ENCODE results near the gene NUDT17. TPM values are rescaled to one million over a fixed set of nuclear protein-coding genes. Genes with fewer than 3 reads are reported as not detected.

NUDT17 gene
- total RNA-seq, 5 donors from 2014 or later (not counting 1 experiment from before 2014, with no cell fraction given), result 2.8 to 7.6 (median 6.3) TPM

DNA sequence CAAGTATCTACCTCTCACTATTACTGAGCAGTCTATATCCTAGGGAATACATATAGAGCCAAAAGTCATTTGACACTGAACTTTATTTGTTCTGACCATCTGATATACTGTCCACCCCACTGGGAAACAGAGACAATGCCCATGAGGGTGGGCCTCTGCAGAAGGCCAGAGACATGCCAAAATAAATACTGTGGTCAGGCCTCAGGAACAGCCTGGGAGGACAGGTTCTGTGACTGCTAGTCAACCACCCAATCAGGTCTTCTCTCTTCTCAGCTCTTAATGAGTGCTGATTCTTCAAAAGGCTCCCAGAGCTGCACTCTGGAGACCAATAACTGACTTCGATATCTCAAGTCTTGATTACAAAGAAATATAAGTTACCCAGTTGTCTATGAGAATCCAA, 45.7 kb downstream of the NUDT17 start:
- ATAC-seq (replicated peaks in 1 of 4) (no peak), DNase-seq (no peak)
- ChIA-PET POLR2A (interaction anchor here (0.7 to 1.1 kb wide), 2 partner anchors 8 to 58 kb away, joined by 3 to 4 read pairs; no protein-coding TSS in a partner anchor), CTCF (interaction anchor here in 1 of 2 donors (0.9 to 1.0 kb wide), 2 partner anchors 31 to 46 kb away, joined by 3 read pairs; partner anchors contain the start of gene NUDT17)
- H3K4me3 ChIP-seq (ENCODE audit: control insufficient read depth in 1 of 2, extremely low read depth in 1 of 2, low read length in 1 of 2), result no peak overlapping the region
- no peaks in the 10 kb centered on the region for H3K36me3 Mint-ChIP-seq
- no peaks in the 10 kb centered on the region for H3K27me3 ChIP-seq (replicated peaks in 1 of 2; ENCODE audit: control insufficient read depth in 2 of 2, extremely low read depth in 1 of 2, insufficient read depth in 2 of 2, low read length in 1 of 2)
- WGBS (ENCODE audit: insufficient coverage), result no CpG with 5 or more reads among the region's 1 CpG
- H3K4me1 Mint-ChIP-seq, result peaks cover 0 to 5% (median 4%) of the 10 kb centered on the region in 3 donors
- H3K27ac ChIP-seq (ENCODE audit: low read length), result no peak overlapping the region
- no peak overlapping the region for H3K4me3 Mint-ChIP-seq
- H3K27ac Mint-ChIP-seq, result no peak overlapping the region
- peaks cover 0 to 5% of the 10 kb centered on the region in 2 experiments for H3K4me1 ChIP-seq (ENCODE audit: control insufficient read depth in 1 of 2, extremely low read depth in 1 of 2, insufficient read depth in 2 of 2, low read length in 2 of 2)
- no peaks in the 10 kb centered on the region for H3K27me3 Mint-ChIP-seq
- H3K9me3 Mint-ChIP-seq, result no peaks in the 10 kb centered on the region
- no peaks in the 10 kb centered on the region for H3K36me3 ChIP-seq (ENCODE audit: control insufficient read depth in 2 of 2, extremely low read depth in 1 of 2, insufficient read depth in 1 of 2, low read length in 1 of 2)
- no peaks in the 10 kb centered on the region for H3K9me3 ChIP-seq

DNA sequence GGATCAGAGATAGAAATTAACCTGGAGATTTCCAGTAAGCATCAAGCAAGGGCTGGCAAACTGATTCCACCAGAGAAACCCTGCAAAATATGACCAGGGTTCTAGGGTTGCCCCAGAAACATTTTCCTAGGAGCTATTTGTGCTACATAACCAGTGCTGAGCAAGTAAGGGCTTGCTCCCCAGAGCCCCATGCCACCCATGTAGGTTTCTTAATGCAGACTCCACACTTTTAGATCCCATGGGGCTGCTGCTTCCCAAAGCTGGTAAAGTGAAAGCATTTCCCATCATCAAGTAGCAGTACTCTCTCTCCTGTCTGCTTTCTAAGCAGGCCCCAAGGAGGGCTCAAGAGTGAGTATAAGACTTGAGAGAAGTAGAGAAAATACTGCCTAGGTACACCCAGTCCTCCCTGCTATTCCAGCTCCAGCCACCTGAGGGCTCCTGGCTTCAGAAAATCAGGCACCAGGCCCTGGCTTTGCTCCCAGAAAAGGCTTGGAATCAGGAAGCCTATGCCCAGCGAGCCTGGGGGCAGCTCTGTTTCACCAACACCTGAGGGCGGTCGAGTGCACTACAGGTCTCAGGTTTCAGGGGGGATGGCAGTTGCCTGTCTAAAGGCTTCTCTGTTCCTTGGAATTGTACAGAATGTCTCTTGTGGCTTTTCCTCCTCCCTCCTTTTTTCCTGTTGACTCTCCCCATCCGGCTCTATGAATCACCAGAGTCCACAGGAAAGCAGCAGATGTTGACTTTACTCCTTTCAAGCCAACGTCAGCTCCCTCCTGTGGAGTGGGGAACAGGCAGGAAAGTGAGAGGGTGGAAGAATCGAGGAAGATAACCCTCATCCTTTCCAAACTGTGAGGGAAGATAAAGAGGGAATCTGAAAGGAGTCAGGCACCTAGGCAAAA, 46.4 kb downstream of the NUDT17 start:
- H3K27ac Mint-ChIP-seq, result no peak overlapping the region
- H3K4me1 Mint-ChIP-seq, result peaks cover 0 to 1% (median 1%) of the 10 kb centered on the region in 3 donors
- 33% methylated on average over 1 of the region's 6 CpGs for WGBS (ENCODE audit: insufficient coverage)
- ChIA-PET POLR2A (interaction anchor here (0.7 to 1.1 kb wide), 2 partner anchors 9 to 57 kb away, joined by 3 to 4 read pairs; no protein-coding TSS in a partner anchor), CTCF (interaction anchor here (0.5 to 1.0 kb wide), 4 partner anchors 32 to 87 kb away, joined by 3 read pairs; partner anchors contain the start of gene NUDT17 (in 1 of the 2))
- Histone ChIP-seq H3K4me3 (ENCODE audit: control insufficient read depth in 1 of 2, extremely low read depth in 1 of 2, low read length in 1 of 2) (no peak overlapping the region), H3K27me3 (replicated peaks in 1 of 2; ENCODE audit: control insufficient read depth in 2 of 2, extremely low read depth in 1 of 2, insufficient read depth in 2 of 2, low read length in 1 of 2) (no peaks in the 10 kb centered on the region), H3K27ac (ENCODE audit: low read length) (no peak overlapping the region), H3K36me3 (ENCODE audit: control insufficient read depth in 2 of 2, extremely low read depth in 1 of 2, insufficient read depth in 1 of 2, low read length in 1 of 2) (no peaks in the 10 kb centered on the region), H3K9me3 (no peaks in the 10 kb centered on the region), H3K4me1 (ENCODE audit: control insufficient read depth in 1 of 2, extremely low read depth in 1 of 2, insufficient read depth in 2 of 2, low read length in 2 of 2) (no peaks in the 10 kb centered on the region)
- peak in 30 of 35 experiments; percentile 5 to 65 (median 38) for DNase-seq
- H3K9me3 Mint-ChIP-seq, result no peaks in the 10 kb centered on the region
- no peaks in the 10 kb centered on the region for H3K36me3 Mint-ChIP-seq
- no peaks in the 10 kb centered on the region for H3K27me3 Mint-ChIP-seq
- peak; percentile 63 to 74 (median 70) for ATAC-seq (replicated peaks in 1 of 4)
- H3K4me3 Mint-ChIP-seq, result no peak overlapping the region

DNA sequence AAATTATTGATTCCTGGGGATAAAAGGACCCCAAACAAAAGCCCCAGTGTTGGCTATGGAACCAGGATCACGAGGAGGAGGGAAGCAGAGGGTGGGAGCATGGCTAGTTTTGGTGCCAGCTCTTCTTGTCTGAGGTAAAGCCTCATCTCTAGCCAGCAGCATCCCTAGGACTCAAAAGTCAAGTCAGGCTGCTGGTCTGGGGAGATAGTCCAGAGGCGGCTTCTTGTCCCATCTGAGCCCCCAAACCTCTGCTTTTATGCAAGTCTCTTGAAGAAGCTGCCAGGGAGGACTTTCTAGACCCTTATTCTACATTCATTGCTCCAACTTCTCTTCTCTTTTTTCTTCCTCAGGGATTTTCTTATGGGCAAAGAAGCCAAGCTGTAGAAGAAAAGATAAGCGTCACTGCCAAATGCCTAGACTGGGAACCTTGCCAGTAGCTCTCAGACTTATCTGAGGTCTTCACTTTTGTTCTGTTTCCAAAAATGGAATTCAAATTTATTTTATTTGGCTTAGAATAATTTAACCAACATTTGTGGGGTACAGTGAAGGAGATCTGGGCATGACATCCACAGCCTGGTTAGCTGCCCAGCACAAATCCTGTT, 47.2 kb downstream of the NUDT17 start:
- Histone ChIP-seq H3K27ac (ENCODE audit: low read length) (no peak overlapping the region), H3K4me1 (ENCODE audit: control insufficient read depth in 1 of 2, extremely low read depth in 1 of 2, insufficient read depth in 2 of 2, low read length in 2 of 2) (no peaks in the 10 kb centered on the region), H3K9me3 (no peaks in the 10 kb centered on the region), H3K36me3 (ENCODE audit: control insufficient read depth in 2 of 2, extremely low read depth in 1 of 2, insufficient read depth in 1 of 2, low read length in 1 of 2) (peaks cover 0 to 2% of the 10 kb centered on the region in 2 donors), H3K27me3 (replicated peaks in 1 of 2; ENCODE audit: control insufficient read depth in 2 of 2, extremely low read depth in 1 of 2, insufficient read depth in 2 of 2, low read length in 1 of 2) (no peaks in the 10 kb centered on the region), H3K4me3 (ENCODE audit: control insufficient read depth in 1 of 2, extremely low read depth in 1 of 2, low read length in 1 of 2) (no peak overlapping the region)
- H3K36me3 Mint-ChIP-seq, result peaks cover 2% of the 10 kb centered on the region
- POLR2A ChIA-PET, result no interaction called here
- no peaks in the 10 kb centered on the region for H3K4me1 Mint-ChIP-seq
- H3K27me3 Mint-ChIP-seq, result no peaks in the 10 kb centered on the region
- no peak overlapping the region for H3K4me3 Mint-ChIP-seq
- no peak for DNase-seq
- H3K9me3 Mint-ChIP-seq, result no peaks in the 10 kb centered on the region
- CTCF ChIA-PET, result interaction anchor here in 1 of 2 donors (0.9 kb wide), 1 partner anchor 86 kb away, joined by 3 read pairs; no protein-coding TSS in a partner anchor
- H3K27ac Mint-ChIP-seq, result no peak overlapping the region
- 67% methylated on average over 1 of the region's 3 CpGs for WGBS (ENCODE audit: insufficient coverage)
- no peak for ATAC-seq (replicated peaks in 1 of 4)

DNA sequence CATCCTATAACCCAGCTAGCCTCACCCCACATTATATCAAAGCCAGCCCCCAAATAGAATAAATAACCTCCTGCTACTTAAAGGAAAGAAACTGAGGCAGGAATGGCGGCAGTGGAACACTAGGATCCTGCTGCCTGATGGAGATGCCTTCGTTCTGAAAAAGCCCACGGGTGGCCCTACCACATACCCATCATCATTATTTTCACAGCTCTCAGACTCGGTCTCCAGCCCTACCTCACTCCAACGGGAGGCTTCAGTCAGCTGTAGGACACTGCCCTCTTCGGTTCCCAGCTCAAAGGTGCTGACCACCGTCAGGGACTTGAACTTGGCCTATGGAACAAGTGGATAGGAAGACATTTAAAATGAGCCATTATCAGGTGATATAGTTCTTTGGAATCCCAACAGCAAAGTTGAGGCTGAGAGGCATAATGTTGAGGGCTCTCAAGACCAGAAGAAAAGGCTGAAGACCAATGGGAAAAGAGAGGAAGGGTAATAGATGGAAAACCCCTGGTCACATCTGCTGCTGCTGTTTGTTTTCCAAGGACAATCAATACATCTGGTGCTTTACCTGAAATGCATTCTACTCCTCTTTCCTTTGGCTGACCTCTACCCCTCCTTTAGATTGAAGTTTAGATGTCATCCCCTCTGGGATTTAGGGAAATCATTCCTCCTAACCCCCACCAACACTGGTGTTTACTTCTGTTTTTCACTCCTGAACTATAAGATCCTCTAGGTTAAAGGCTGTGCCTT, 48.1 kb downstream of the NUDT17 start:
- POLR2A ChIA-PET, result no interaction called here
- H3K27ac Mint-ChIP-seq, result no peak overlapping the region
- Histone ChIP-seq H3K27ac (ENCODE audit: low read length) (no peak overlapping the region), H3K9me3 (no peaks in the 10 kb centered on the region), H3K4me1 (ENCODE audit: control insufficient read depth in 1 of 2, extremely low read depth in 1 of 2, insufficient read depth in 2 of 2, low read length in 2 of 2) (no peaks in the 10 kb centered on the region), H3K27me3 (replicated peaks in 1 of 2; ENCODE audit: control insufficient read depth in 2 of 2, extremely low read depth in 1 of 2, insufficient read depth in 2 of 2, low read length in 1 of 2) (no peaks in the 10 kb centered on the region), H3K4me3 (ENCODE audit: control insufficient read depth in 1 of 2, extremely low read depth in 1 of 2, low read length in 1 of 2) (no peak overlapping the region), H3K36me3 (ENCODE audit: control insufficient read depth in 2 of 2, extremely low read depth in 1 of 2, insufficient read depth in 1 of 2, low read length in 1 of 2) (peaks cover 0 to 4% of the 10 kb centered on the region in 2 donors)
- no peaks in the 10 kb centered on the region for H3K4me1 Mint-ChIP-seq
- H3K27me3 Mint-ChIP-seq, result no peaks in the 10 kb centered on the region
- peaks cover 4% of the 10 kb centered on the region for H3K36me3 Mint-ChIP-seq
- ATAC-seq (replicated peaks in 1 of 4) (no peak), DNase-seq (no peak)
- no peak overlapping the region for H3K4me3 Mint-ChIP-seq
- no peaks in the 10 kb centered on the region for H3K9me3 Mint-ChIP-seq
- CTCF ChIA-PET, result interaction anchor here (0.6 to 0.7 kb wide), 2 partner anchors 11 to 65 kb away, joined by 3 read pairs; no protein-coding TSS in a partner anchor
- WGBS (ENCODE audit: insufficient coverage), result 96% methylated on average over 4 of the region's 7 CpGs

DNA sequence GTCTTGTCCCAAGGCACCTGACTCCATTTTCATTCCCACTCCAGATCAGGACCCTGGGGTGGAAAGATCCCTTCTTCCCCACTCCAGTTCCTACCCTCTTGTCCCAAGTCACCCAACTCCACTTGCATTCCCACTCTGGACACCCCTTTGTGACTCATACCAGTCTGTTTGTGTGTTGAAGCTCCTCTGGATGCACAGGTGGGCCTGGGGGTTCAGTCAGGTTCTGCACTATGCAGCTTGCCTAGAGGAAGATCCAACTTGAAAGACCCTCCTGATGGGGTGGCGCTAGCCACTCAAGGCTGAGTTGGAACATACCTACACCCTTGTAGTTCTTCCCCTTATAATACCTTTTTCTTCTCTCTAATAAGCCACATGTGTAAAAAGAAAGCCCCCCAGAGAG, 50.0 kb downstream of the NUDT17 start:
- Histone ChIP-seq H3K9me3 (no peaks in the 10 kb centered on the region), H3K4me1 (ENCODE audit: control insufficient read depth in 1 of 2, extremely low read depth in 1 of 2, insufficient read depth in 2 of 2, low read length in 2 of 2) (no peaks in the 10 kb centered on the region), H3K4me3 (ENCODE audit: control insufficient read depth in 1 of 2, extremely low read depth in 1 of 2, low read length in 1 of 2) (no peak overlapping the region), H3K36me3 (ENCODE audit: control insufficient read depth in 2 of 2, extremely low read depth in 1 of 2, insufficient read depth in 1 of 2, low read length in 1 of 2) (peaks cover 0 to 4% of the 10 kb centered on the region in 2 donors), H3K27me3 (replicated peaks in 1 of 2; ENCODE audit: control insufficient read depth in 2 of 2, extremely low read depth in 1 of 2, insufficient read depth in 2 of 2, low read length in 1 of 2) (no peaks in the 10 kb centered on the region), H3K27ac (ENCODE audit: low read length) (no peak overlapping the region)
- DNase-seq (no peak), ATAC-seq (replicated peaks in 1 of 4) (no peak)
- Mint-ChIP-seq H3K4me3 (no peak overlapping the region), H3K36me3 (peaks cover 11% of the 10 kb centered on the region), H3K27ac (no peak overlapping the region), H3K4me1 (no peaks in the 10 kb centered on the region), H3K27me3 (no peaks in the 10 kb centered on the region), H3K9me3 (no peaks in the 10 kb centered on the region)
- CTCF ChIA-PET, result interaction anchor here in 1 of 2 donors (1.0 to 1.3 kb wide), 2 partner anchors 13 to 15 kb away, joined by 3 to 5 read pairs; no protein-coding TSS in a partner anchor
- no CpG with 5 or more reads among the region's 1 CpG for WGBS (ENCODE audit: insufficient coverage)
- POLR2A ChIA-PET, result no interaction called here

DNA sequence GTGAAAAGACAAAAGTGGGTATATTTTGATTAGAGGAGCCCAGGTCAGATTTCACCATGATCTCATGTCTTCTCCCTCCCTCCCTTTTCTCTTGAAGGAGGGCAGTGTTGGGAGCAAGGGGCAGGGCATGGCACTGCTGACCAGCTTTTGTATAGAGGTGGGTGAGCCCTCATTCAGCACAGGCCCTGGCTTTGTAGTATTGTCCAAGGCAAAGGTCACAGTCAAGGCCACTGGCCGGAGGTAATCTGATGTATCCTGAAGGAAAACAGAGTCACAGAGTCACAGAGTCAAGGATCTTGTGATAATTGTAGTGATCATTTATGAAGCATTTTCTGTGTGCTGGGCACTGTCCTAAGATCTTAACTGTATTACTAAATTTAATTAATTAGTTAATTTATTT, 52.5 kb downstream of the NUDT17 start:
- H3K36me3 Mint-ChIP-seq, result peaks cover 20% of the 10 kb centered on the region
- WGBS (ENCODE audit: insufficient coverage), result no CpG with 5 or more reads among the region's 1 CpG
- H3K4me1 Mint-ChIP-seq, result no peaks in the 10 kb centered on the region
- H3K27me3 Mint-ChIP-seq, result no peaks in the 10 kb centered on the region
- POLR2A ChIA-PET, result no interaction called here
- H3K4me1 ChIP-seq (ENCODE audit: control insufficient read depth in 1 of 2, extremely low read depth in 1 of 2, insufficient read depth in 2 of 2, low read length in 2 of 2), result no peaks in the 10 kb centered on the region
- no peaks in the 10 kb centered on the region for H3K9me3 Mint-ChIP-seq
- no peak overlapping the region for H3K27ac Mint-ChIP-seq
- no peak overlapping the region for H3K4me3 Mint-ChIP-seq
- ATAC-seq (replicated peaks in 1 of 4) (no peak), DNase-seq (no peak)
- H3K27ac ChIP-seq (ENCODE audit: low read length), result no peak overlapping the region
- no peak overlapping the region for H3K4me3 ChIP-seq (ENCODE audit: control insufficient read depth in 1 of 2, extremely low read depth in 1 of 2, low read length in 1 of 2)
- H3K36me3 ChIP-seq (ENCODE audit: control insufficient read depth in 2 of 2, extremely low read depth in 1 of 2, insufficient read depth in 1 of 2, low read length in 1 of 2), result peaks cover 0 to 4% of the 10 kb centered on the region in 2 donors
- H3K27me3 ChIP-seq (replicated peaks in 1 of 2; ENCODE audit: control insufficient read depth in 2 of 2, extremely low read depth in 1 of 2, insufficient read depth in 2 of 2, low read length in 1 of 2), result no peaks in the 10 kb centered on the region
- H3K9me3 ChIP-seq, result no peaks in the 10 kb centered on the region
- CTCF ChIA-PET, result no interaction called here

Measured in T-cell (primary cell).